Suprapubic skin (tissue), 4 donors: ENCODE results near the gene ACVR2A. TPM values are rescaled to one million over a fixed set of nuclear protein-coding genes. Genes with fewer than 3 reads are reported as not detected.

Experiments
- DNase-seq, 2 donors: peaks; one replicate each; pipeline ENCODE4 v3.0.0-alpha.2; 2019; ENCODE audit warnings: low spot score in 2 of 2
- H3K27ac ChIP-seq: fragments of 200-600 bp; sonication (generic); one replicate; pipeline ENCODE4 v1.5.1; 2019
- H3K27me3 ChIP-seq: fragments of 200-600 bp; sonication (generic); one replicate; pipeline ENCODE4 v1.5.1; 2019
- H3K36me3 ChIP-seq: fragments of 200-600 bp; sonication (generic); one replicate; pipeline ENCODE4 v1.5.1; 2019
- H3K4me1 ChIP-seq: fragments of 200-600 bp; sonication (generic); one replicate; pipeline ENCODE4 v1.5.1; 2019
- H3K4me3 ChIP-seq: fragments of 200-600 bp; sonication (generic); one replicate; pipeline ENCODE4 v1.5.1; 2019; ENCODE audit warnings: mild to moderate bottlenecking
- H3K9me3 ChIP-seq: fragments of 200-600 bp; sonication (generic); one replicate; pipeline ENCODE4 v1.5.1; 2019
- EP300 ChIP-seq: sonication (generic); formaldehyde crosslinking; IDR thresholded peaks from one replicate; pipeline ENCODE4 v1.6.1; 2017; ENCODE audit warnings: antibody characterized with exemption
- POLR2A ChIP-seq, 2 donors: fragments of 450-650 bp; IDR thresholded peaks; one replicate each; pipeline ENCODE4 v1.6.1; 2017; ENCODE audit warnings: antibody characterized with exemption in 2 of 2, mild to moderate bottlenecking in 2 of 2, moderate library complexity in 2 of 2
- POLR2AphosphoS5 ChIP-seq, 3 donors: sonication (generic); formaldehyde crosslinking; IDR thresholded peaks; one replicate each; pipeline ENCODE4 v1.6.1; 2017; ENCODE audit warnings: antibody characterized with exemption in 3 of 3
- WGBS: methylation state at CpG from one replicate; pipeline ENCODE4 v1.1.5; 2018; 5-methylcytosine and 5-hydroxymethylcytosine counted together
- total RNA-seq, 4 donors: library from RNA; depleted of rRNA; stranded (reverse); fragments of >200 nt; gene quantifications; one replicate each; pipeline ENCODE4 v1.1.0, GENCODE V29; 2016
- TF ChIP-seq, protein P1 (sequence below), 2 donors: fragments of 200-600 bp in 1 of 2; fragments of 450-650 bp in 1 of 2; sonication (generic) in 1 of 2; IDR thresholded peaks; one replicate each; pipeline ENCODE4 v1.5.1; 2016 to 2019; ENCODE audit warnings: antibody characterized with exemption in 2 of 2, mild to moderate bottlenecking in 1 of 2, moderate library complexity in 1 of 2

ACVR2A gene
- total RNA-seq, 4 donors from 2014 or later, result 38.7 to 123 (median 45.0) TPM

DNA sequence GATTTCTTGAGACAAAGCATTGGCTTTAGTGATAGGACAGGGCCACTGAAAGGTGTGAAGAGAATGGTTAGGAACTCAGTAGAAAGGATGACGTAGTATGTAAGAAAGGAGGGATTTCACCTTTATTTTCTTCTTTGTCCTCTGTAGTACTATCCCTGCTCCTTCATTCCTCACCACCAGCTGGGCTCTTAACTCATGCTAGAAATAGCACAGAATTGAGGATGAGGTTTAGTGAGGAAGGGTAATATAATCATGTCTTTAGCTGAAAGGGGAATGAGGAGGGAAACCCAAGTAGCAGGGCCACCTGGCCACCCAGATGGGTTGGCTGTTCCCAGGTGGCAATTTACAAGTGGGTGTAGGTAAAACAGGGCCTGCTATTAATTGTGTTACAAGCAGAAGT, 15.2 kb downstream of the ACVR2A start:
- H3K27ac ChIP-seq, result no peak overlapping the region
- no peak overlapping the region for H3K4me3 ChIP-seq
- H3K4me1 ChIP-seq, result peaks cover 50% of the 10 kb centered on the region
- 74% methylated on average over 1 of the region's 1 CpG for WGBS
- H3K9me3 ChIP-seq, result no peaks in the 10 kb centered on the region
- DNase-seq, result no peak
- H3K36me3 ChIP-seq, result no peaks in the 10 kb centered on the region
- no peaks in the 10 kb centered on the region for H3K27me3 ChIP-seq
- TF ChIP-seq POLR2AphosphoS5 (IDR thresholded peaks at IDR 0.05), result no peak
- no peak for TF ChIP-seq EP300
- no peak for TF ChIP-seq POLR2A (IDR thresholded peaks at IDR 0.05)
- TF ChIP-seq, protein P1, sequence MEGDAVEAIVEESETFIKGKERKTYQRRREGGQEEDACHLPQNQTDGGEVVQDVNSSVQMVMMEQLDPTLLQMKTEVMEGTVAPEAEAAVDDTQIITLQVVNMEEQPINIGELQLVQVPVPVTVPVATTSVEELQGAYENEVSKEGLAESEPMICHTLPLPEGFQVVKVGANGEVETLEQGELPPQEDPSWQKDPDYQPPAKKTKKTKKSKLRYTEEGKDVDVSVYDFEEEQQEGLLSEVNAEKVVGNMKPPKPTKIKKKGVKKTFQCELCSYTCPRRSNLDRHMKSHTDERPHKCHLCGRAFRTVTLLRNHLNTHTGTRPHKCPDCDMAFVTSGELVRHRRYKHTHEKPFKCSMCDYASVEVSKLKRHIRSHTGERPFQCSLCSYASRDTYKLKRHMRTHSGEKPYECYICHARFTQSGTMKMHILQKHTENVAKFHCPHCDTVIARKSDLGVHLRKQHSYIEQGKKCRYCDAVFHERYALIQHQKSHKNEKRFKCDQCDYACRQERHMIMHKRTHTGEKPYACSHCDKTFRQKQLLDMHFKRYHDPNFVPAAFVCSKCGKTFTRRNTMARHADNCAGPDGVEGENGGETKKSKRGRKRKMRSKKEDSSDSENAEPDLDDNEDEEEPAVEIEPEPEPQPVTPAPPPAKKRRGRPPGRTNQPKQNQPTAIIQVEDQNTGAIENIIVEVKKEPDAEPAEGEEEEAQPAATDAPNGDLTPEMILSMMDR (IDR thresholded peaks at IDR 0.05), result no peak

DNA sequence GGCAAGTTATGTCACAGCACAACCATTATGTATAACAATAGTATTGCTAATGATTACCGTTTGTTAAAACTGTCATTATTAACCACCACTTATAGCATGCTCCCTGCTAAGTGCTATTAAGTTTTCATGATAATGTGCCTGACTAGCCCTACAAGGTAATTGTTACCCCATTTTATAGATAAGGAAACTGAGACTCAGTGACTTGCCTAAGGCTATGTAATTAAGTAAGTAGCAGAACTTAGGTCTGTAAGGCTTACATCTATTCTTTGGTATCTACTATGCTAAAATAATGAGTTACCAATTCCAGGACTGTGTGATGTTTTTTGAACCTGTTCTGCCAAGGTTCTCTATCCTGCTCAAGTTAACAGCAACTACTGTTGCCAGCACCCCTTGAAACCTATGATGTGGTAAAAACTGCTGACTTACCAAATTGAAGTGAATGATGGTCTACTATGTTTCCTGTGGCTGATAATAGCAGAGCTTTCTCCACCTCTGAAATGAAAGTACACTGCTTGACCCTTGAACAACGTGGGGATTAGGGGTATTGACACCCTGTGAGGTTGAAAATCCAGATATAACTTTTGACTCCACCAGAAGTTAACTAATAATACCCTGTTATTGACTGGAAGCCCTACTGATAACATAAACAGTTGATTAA, 18.2 kb downstream of the ACVR2A start:
- no peaks in the 10 kb centered on the region for H3K27me3 ChIP-seq
- no peaks in the 10 kb centered on the region for H3K9me3 ChIP-seq
- TF ChIP-seq EP300, result no peak
- no peak overlapping the region for H3K4me3 ChIP-seq
- no peak overlapping the region for H3K27ac ChIP-seq
- H3K4me1 ChIP-seq, result peaks cover 48% of the 10 kb centered on the region
- 56% methylated on average over 2 of the region's 2 CpGs for WGBS
- no peak for DNase-seq
- H3K36me3 ChIP-seq, result no peaks in the 10 kb centered on the region

DNA sequence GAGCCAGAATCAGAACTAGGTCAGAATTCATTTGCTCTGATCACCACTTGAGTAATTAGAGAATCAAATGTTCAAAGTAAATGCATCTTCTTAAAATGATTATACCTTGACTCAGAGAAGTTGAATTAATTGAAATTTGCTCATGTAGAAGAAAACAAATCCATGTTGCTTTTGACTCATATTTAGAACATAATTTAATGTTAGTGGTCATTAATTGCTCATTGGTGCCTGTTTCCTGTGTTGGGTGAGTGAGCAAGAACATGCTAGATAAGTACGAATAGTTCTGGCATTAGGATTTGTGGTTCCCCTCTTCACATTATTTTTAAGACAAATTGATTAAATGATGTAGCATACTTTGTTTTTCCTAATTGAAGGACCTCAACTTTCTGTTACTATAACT, 19.0 kb downstream of the ACVR2A start:
- Histone ChIP-seq H3K27ac (no peak overlapping the region), H3K27me3 (no peaks in the 10 kb centered on the region), H3K4me3 (no peak overlapping the region), H3K4me1 (peaks cover 49% of the 10 kb centered on the region), H3K9me3 (no peaks in the 10 kb centered on the region), H3K36me3 (no peaks in the 10 kb centered on the region)
- 83% methylated on average over 1 of the region's 1 CpG for WGBS
- no peak for DNase-seq
- TF ChIP-seq POLR2A (IDR thresholded peaks at IDR 0.05), result no peak
- no peak for TF ChIP-seq EP300
- TF ChIP-seq POLR2AphosphoS5 (IDR thresholded peaks at IDR 0.05), result no peak
- TF ChIP-seq, protein P1 (IDR thresholded peaks at IDR 0.05), result no peak

DNA sequence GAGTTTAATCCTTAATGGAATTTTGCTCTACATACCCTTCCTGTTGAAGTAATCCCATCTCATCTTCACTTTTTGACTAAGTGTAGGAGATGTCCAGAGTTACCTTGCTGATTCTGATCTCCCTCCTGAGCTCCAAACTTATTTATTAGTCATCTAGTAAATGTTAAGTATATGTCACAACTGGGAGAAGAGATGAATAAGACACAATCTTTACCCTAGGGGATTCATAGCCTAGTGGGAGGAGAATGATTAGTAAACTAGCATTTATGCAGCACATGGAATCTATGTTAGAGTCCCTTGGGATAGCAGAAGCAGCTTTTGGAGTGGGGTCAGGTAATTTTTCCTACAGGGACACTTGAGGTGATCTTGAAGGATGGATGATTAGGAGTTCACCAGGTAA, 20.7 kb downstream of the ACVR2A start:
- Histone ChIP-seq H3K36me3 (no peaks in the 10 kb centered on the region), H3K27ac (no peak overlapping the region), H3K4me1 (peaks cover 53% of the 10 kb centered on the region), H3K9me3 (no peaks in the 10 kb centered on the region), H3K4me3 (no peak overlapping the region), H3K27me3 (no peaks in the 10 kb centered on the region)
- no peak for DNase-seq
- no peak for TF ChIP-seq EP300
- TF ChIP-seq POLR2A (IDR thresholded peaks at IDR 0.05), result no peak

DNA sequence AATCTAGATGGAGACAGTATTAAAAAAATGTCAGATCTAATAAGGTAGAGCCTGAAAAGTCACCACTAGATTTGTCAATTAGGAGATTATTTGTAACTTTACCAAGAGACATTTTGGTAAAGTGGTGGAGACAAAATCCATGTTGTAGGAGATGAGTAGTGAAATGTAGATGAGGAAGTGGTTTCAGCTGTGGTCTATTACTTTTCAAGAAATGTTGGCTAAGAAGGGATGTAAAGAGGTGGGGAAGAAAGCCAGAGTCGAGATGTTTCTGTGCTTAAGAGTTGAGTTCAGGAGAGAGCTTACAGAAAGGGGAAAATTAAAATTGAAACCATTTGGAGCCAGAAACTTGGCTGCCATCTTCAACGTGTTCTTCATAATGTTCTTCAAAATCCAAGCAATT, 22.2 kb downstream of the ACVR2A start:
- H3K27ac ChIP-seq, result no peak overlapping the region
- DNase-seq, result no peak
- WGBS, result 54% methylated on average over 2 of the region's 2 CpGs
- H3K27me3 ChIP-seq, result no peaks in the 10 kb centered on the region
- no peak for TF ChIP-seq POLR2A (IDR thresholded peaks at IDR 0.05)
- TF ChIP-seq POLR2AphosphoS5 (IDR thresholded peaks at IDR 0.05), result no peak
- H3K9me3 ChIP-seq, result no peaks in the 10 kb centered on the region
- H3K4me1 ChIP-seq, result peaks cover 47% of the 10 kb centered on the region
- no peaks in the 10 kb centered on the region for H3K36me3 ChIP-seq
- no peak overlapping the region for H3K4me3 ChIP-seq

DNA sequence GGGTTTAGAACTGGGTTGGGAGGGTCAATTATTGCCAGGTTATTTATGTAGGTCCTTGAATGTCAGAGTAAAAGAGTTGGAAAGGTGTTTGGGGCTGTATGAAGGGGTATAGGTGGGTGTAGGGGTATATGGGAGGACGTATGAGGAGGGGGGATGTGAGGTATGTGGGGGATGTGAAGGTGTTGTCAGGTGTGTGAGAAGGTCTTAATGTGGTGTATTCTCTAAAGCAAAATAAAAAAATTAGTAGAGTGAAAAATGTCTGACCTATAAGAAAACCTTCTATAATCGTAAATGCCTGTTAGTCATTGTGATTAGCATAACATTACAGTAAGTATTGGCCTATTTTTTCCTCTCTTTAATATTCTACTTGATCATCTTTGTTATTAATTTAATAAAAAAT, 25.1 kb downstream of the ACVR2A start:
- Histone ChIP-seq H3K4me3 (no peak overlapping the region), H3K4me1 (peaks cover 31% of the 10 kb centered on the region), H3K27ac (no peak overlapping the region), H3K27me3 (no peaks in the 10 kb centered on the region), H3K36me3 (no peaks in the 10 kb centered on the region), H3K9me3 (no peaks in the 10 kb centered on the region)
- DNase-seq, result no peak
- WGBS, result 55% methylated on average over 2 of the region's 2 CpGs
- TF ChIP-seq POLR2A (IDR thresholded peaks at IDR 0.05) (no peak), POLR2AphosphoS5 (IDR thresholded peaks at IDR 0.05) (no peak), EP300 (no peak)
- TF ChIP-seq, protein P1 (IDR thresholded peaks at IDR 0.05), result no peak

DNA sequence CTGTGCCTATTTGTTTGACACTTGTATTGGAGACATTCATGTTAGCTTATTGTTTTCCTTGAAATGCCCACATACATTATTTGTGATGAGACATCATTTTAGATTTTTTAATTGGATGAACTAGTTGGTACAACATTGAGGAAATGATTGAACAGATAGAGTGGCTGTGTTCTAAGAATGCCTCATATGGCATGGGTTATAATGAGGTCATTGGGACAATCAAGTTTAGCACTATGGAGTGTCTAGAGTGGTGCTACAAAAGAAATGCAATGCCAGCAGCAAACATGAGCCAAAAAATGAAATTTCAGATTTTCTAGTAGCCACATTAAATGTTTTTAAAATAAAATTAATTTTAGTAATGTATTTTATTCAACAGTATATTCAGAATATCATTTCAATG, 28.1 kb downstream of the ACVR2A start:
- Histone ChIP-seq H3K4me1 (peaks cover 36% of the 10 kb centered on the region), H3K27ac (no peak overlapping the region), H3K36me3 (no peaks in the 10 kb centered on the region), H3K27me3 (no peaks in the 10 kb centered on the region), H3K4me3 (no peak overlapping the region), H3K9me3 (no peaks in the 10 kb centered on the region)
- DNase-seq, result no peak
- TF ChIP-seq POLR2AphosphoS5 (IDR thresholded peaks at IDR 0.05) (no peak), POLR2A (IDR thresholded peaks at IDR 0.05) (no peak), EP300 (no peak)
- TF ChIP-seq, protein P1 (IDR thresholded peaks at IDR 0.05), result no peak
